SK-N-SH (cell line): ENCODE data around the gene NUDCD3. TPM values are rescaled to one million over a fixed set of nuclear protein-coding genes. Genes with fewer than 3 reads are reported as not detected.

Experiments
- CTCF ChIA-PET: fragments of 300-600, 350-600 bp; formaldehyde crosslinking; extraction: SDS; loops from one replicate; lab custom pipeline; 2021; lab: Yijun Ruan, JAX
- POLR2A ChIA-PET: fragments of 350-600 bp; sonication (Branson Sonifier 250); formaldehyde crosslinking; extraction: SDS; loops from one replicate; lab custom pipeline; 2020; ENCODE audit warnings: antibody characterized with exemption, inconsistent platforms; lab: Yijun Ruan, JAX
- DNase-seq: peaks from one replicate; pipeline ENCODE4 v3.0.0; 2012
- H2AFZ ChIP-seq: fragments of 200-600 bp; sonication (generic); 2 replicates; pipeline ENCODE4 v1.8.1; 2016; ENCODE audit warnings: antibody characterized with exemption, mild to moderate bottlenecking, low read depth
- H3F3A ChIP-seq: fragments of 200-600 bp; sonication (generic); replicated peaks from 2 replicates; pipeline ENCODE3; 2016; ENCODE audit warnings: antibody characterized with exemption, mild to moderate bottlenecking; ENCODE audit not compliant: insufficient read depth
- H3K27ac ChIP-seq, 2 experiments: fragments of 200-500 bp in 1 of 2; fragments of 200-600 bp in 1 of 2; sonication (Bioruptor generic) in 1 of 2; sonication (generic), shearing (Covaris generic) in 1 of 2; 2 replicates each; pipeline versions ENCODE4 v1.5.1 to v1.6.1; 2014 to 2016; ENCODE audit warnings: low read depth in 2 of 2, inconsistent platforms in 1 of 2, low read length in 1 of 2, mild to moderate bottlenecking in 1 of 2, mixed read lengths in 1 of 2
- H3K27me3 ChIP-seq: fragments of 200-600 bp; sonication (generic), shearing (Covaris generic); 2 replicates; pipeline ENCODE4 v1.6.1; 2016; ENCODE audit warnings: mixed run types; ENCODE audit not compliant: insufficient read depth
- H3K36me3 ChIP-seq, 2 experiments: fragments of 200-500 bp in 1 of 2; fragments of 200-600 bp in 1 of 2; sonication (Bioruptor generic) in 1 of 2; sonication (generic) in 1 of 2; replicated peaks in 1 of 2; 2 replicates each; pipeline versions ENCODE3 to v1.5.1; 2014 to 2016; ENCODE audit warnings: low read length in 1 of 2, mild to moderate bottlenecking in 1 of 2; ENCODE audit not compliant: insufficient read depth in 2 of 2, control insufficient read depth in 1 of 2
- H3K4me1 ChIP-seq, 2 experiments: fragments of 200-500 bp in 1 of 2; fragments of 200-600 bp in 1 of 2; sonication (Bioruptor generic) in 1 of 2; sonication (generic), shearing (Covaris generic) in 1 of 2; 2 replicates each; pipeline versions ENCODE4 v1.5.1 to v1.6.1; 2014 to 2016; ENCODE audit warnings: low read depth in 1 of 2, low read length in 1 of 2, mixed run types in 1 of 2; ENCODE audit not compliant: insufficient read depth in 2 of 2, control insufficient read depth in 1 of 2
- H3K4me2 ChIP-seq: fragments of 200-600 bp; sonication (generic), shearing (Covaris generic); 2 replicates; pipeline ENCODE4 v1.6.1; 2017; ENCODE audit warnings: mixed run types
- H3K4me3 ChIP-seq, 2 experiments: fragments of 200-500 bp in 1 of 2; fragments of 200-600 bp in 1 of 2; sonication (Bioruptor generic) in 1 of 2; sonication (generic), shearing (Covaris generic) in 1 of 2; 2 replicates each; pipeline versions ENCODE4 v1.5.1 to v1.8.1; 2014 to 2016; ENCODE audit warnings: low read depth in 2 of 2, inconsistent platforms in 1 of 2, low read length in 1 of 2, mild to moderate bottlenecking in 1 of 2, mixed read lengths in 1 of 2, moderate library complexity in 1 of 2
- H3K79me2 ChIP-seq: fragments of 200-600 bp; sonication (generic); 2 replicates; pipeline ENCODE4 v1.8.1; 2017; ENCODE audit warnings: mild to moderate bottlenecking; ENCODE audit not compliant: insufficient read depth
- H3K9ac ChIP-seq: fragments of 200-600 bp; sonication (generic); 2 replicates; pipeline ENCODE4 v1.6.1; 2017; ENCODE audit warnings: mixed run types
- H3K9me2 ChIP-seq: fragments of 200-600 bp; sonication (generic); 2 replicates; pipeline ENCODE4 v1.6.1; 2017; ENCODE audit warnings: mixed run types
- H3K9me3 ChIP-seq: fragments of 200-600 bp; sonication (generic); 2 replicates; pipeline ENCODE4 v1.6.1; 2017; ENCODE audit warnings: mixed run types, mild to moderate bottlenecking, moderate library complexity
- H4K20me1 ChIP-seq: fragments of 200-600 bp; sonication (generic); 2 replicates; pipeline ENCODE4 v1.6.1; 2017; ENCODE audit warnings: mild to moderate bottlenecking, mixed run types; ENCODE audit not compliant: insufficient read depth
- EP300 ChIP-seq, 2 experiments: IDR thresholded peaks; 2 replicates each; pipeline versions ENCODE4 v1.4.0 to v1.6.1; 2012; ENCODE audit warnings: borderline replicate concordance in 1 of 2, low read depth in 1 of 2, low read length in 1 of 2
- EZH2phosphoT487 ChIP-seq: fragments of 200-600 bp; sonication (generic); IDR thresholded peaks from 2 replicates; pipeline ENCODE4 v1.6.1; 2017; ENCODE audit warnings: low read depth, mixed run types, mild to moderate bottlenecking, antibody characterized with exemption, moderate library complexity, borderline replicate concordance
- GATA2 ChIP-seq: sonication (generic); formaldehyde crosslinking; IDR thresholded peaks from 2 replicates; pipeline ENCODE4 v1.5.0; 2020; ENCODE audit warnings: mild to moderate bottlenecking, missing genetic modification reagents
- MEF2A ChIP-seq: IDR thresholded peaks from 2 replicates; pipeline ENCODE4 v1.4.0; 2012; ENCODE audit warnings: low read depth, borderline replicate concordance
- NFIC ChIP-seq: IDR thresholded peaks from 2 replicates; pipeline ENCODE4 v1.4.0; 2012; ENCODE audit warnings: borderline replicate concordance
- RFX5 ChIP-seq: IDR thresholded peaks from 2 replicates; pipeline ENCODE4 v1.6.1; 2012; ENCODE audit warnings: mild to moderate bottlenecking, improper control_type of control experiment, low read length
- RXRA ChIP-seq: IDR thresholded peaks from 2 replicates; pipeline ENCODE4 v1.4.0; 2012; ENCODE audit warnings: low read depth, mild to moderate bottlenecking, borderline replicate concordance
- TCF12 ChIP-seq: IDR thresholded peaks from 2 replicates; pipeline ENCODE4 v1.4.0; 2012
- WGBS: methylation state at CpG from one replicate; pipeline ENCODE4 v1.1.6; 2017; ENCODE audit warnings: low lambda C conversion rate; 5-methylcytosine and 5-hydroxymethylcytosine counted together
- polyA plus RNA-seq, 3 experiments: library from polyadenylated mRNA; depleted of rRNA; stranded (reverse); fragments of >200 nt; gene quantifications; 2 replicates each; pipeline ENCODE4 v1.2.3, GENCODE V29; 2012
- TF ChIP-seq, protein P1 (sequence below): fragments of 200-600 bp; sonication (generic); IDR thresholded peaks from 2 replicates; pipeline ENCODE4 v1.6.1; 2017; ENCODE audit warnings: antibody characterized with exemption, mild to moderate bottlenecking, moderate library complexity
- TF ChIP-seq, protein P2 (sequence below): IDR thresholded peaks from 2 replicates; pipeline ENCODE4 v1.4.0; 2012; ENCODE audit warnings: low read depth, borderline replicate concordance
- TF ChIP-seq, protein P3 (sequence below): fragments of 150-350 bp; IDR thresholded peaks from 2 replicates; pipeline ENCODE4 v1.6.1; 2016; ENCODE audit warnings: mild to moderate bottlenecking, low read depth, low read length

The NUDCD3 gene
- polyA plus RNA-seq, 1 of the 3 experiments (the other 2 are of a cell fraction) = 66.0 TPM

DNA sequence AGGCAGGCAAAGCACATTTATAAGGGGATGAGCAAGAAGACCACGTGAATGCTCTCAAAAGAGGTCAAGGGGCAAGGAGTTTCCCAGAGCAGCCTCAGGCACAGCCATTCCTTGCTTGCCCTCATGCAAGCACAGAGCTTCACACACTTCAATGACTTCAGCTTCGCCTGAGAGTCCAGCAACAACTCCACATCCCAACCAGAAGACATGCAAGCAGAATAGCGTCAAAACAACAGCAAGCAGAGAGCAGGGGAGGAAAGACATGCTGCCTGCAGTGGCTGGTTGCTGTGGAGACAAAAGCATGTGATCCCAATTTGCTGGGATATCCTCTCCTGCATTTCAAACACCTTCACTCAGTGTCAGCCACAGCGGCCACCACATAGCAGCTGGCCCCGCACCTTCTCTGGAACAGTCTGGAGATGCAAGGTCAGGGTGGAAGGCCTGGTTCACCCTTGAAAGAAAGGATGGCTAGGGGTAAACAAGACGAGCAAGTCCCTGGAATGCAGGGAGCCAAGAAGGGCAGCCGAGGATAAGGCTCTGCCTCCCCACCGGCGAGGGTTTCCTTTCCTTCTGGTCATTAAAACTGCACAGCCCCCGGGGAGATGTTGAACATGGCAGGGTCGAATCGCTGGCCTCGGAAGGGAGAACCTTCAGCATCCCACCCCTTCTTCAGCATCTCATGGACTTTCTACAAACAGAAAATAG lies 104.9 kb downstream of the NUDCD3 start:
- Histone ChIP-seq H3K9me2 (no peaks in the 10 kb centered on the region), H2AFZ (no peak overlapping the region), H3K9ac (no peak overlapping the region), H3F3A (no peaks in the 10 kb centered on the region), H4K20me1 (0 out of 2 replicates have a peak, but pooled peaks cover 8% of the 10 kb centered on the region), H3K27ac (no peak overlapping the region), H3K79me2 (no peaks in the 10 kb centered on the region), H3K4me3 (no peak overlapping the region), H3K27me3 (no peaks in the 10 kb centered on the region), H3K9me3 (no peaks in the 10 kb centered on the region), H3K4me2 (no peak overlapping the region), H3K36me3 (peaks cover 11 to 76% of the 10 kb centered on the region in 2 experiments), H3K4me1 (peaks cover 0 to 13% of the 10 kb centered on the region in 2 experiments; a peak in 2 of 4 replicates)
- WGBS = 85% methylated on average over 11 of the region's 13 CpGs
- TF ChIP-seq, protein P1, sequence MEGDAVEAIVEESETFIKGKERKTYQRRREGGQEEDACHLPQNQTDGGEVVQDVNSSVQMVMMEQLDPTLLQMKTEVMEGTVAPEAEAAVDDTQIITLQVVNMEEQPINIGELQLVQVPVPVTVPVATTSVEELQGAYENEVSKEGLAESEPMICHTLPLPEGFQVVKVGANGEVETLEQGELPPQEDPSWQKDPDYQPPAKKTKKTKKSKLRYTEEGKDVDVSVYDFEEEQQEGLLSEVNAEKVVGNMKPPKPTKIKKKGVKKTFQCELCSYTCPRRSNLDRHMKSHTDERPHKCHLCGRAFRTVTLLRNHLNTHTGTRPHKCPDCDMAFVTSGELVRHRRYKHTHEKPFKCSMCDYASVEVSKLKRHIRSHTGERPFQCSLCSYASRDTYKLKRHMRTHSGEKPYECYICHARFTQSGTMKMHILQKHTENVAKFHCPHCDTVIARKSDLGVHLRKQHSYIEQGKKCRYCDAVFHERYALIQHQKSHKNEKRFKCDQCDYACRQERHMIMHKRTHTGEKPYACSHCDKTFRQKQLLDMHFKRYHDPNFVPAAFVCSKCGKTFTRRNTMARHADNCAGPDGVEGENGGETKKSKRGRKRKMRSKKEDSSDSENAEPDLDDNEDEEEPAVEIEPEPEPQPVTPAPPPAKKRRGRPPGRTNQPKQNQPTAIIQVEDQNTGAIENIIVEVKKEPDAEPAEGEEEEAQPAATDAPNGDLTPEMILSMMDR = no peak
- no peak for TF ChIP-seq RFX5
- no peak for TF ChIP-seq GATA2 (CRISPR knock-in tag)
- TF ChIP-seq NFIC = no peak
- TF ChIP-seq, protein P2, sequence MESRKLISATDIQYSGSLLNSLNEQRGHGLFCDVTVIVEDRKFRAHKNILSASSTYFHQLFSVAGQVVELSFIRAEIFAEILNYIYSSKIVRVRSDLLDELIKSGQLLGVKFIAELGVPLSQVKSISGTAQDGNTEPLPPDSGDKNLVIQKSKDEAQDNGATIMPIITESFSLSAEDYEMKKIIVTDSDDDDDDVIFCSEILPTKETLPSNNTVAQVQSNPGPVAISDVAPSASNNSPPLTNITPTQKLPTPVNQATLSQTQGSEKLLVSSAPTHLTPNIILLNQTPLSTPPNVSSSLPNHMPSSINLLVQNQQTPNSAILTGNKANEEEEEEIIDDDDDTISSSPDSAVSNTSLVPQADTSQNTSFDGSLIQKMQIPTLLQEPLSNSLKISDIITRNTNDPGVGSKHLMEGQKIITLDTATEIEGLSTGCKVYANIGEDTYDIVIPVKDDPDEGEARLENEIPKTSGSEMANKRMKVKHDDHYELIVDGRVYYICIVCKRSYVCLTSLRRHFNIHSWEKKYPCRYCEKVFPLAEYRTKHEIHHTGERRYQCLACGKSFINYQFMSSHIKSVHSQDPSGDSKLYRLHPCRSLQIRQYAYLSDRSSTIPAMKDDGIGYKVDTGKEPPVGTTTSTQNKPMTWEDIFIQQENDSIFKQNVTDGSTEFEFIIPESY = no peak
- TF ChIP-seq, protein P3, sequence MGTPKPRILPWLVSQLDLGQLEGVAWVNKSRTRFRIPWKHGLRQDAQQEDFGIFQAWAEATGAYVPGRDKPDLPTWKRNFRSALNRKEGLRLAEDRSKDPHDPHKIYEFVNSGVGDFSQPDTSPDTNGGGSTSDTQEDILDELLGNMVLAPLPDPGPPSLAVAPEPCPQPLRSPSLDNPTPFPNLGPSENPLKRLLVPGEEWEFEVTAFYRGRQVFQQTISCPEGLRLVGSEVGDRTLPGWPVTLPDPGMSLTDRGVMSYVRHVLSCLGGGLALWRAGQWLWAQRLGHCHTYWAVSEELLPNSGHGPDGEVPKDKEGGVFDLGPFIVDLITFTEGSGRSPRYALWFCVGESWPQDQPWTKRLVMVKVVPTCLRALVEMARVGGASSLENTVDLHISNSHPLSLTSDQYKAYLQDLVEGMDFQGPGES = no peak
- ChIA-PET POLR2A (no interaction called here), CTCF (no interaction called here)
- no peak for DNase-seq

DNA sequence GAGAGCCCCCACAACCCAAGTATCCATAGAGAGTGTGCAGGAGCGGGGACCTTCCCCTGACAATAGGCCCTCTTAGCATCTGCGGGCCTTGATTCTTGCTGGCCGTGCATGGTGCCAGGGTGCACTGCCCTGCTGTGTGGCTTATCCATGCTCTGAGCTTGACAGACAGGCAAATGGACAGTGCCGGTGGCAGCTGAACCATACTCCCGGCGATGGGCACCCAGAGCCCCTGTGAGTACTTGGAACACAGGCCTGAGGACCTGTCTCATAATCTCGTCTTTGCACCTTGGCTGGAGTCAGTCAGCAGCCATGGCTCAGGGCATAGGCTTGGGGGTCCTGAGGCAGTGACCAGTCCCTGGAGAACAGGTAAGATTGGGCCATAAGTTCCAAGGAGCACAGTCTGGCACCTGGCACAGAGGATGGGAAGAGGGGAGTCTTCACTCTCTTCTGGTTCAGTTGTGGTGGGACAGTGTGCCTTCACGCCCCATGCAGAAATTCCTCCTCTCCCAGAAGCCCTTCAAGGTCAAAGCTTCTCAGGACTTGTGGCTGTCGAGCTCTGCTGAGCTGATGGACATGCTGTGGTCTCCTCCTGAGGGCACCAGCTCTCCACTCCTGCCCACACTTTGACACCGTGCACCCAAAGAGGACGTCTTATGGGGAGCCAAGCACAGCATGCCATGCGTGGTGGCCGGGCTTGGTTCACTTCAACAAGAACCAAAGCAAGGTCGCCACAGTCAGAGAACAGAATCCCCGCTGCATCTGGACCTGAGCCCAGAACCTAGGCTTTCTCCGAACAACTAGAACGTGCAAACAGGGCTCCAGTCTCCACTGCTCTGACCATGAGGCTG lies 105.6 kb downstream of the NUDCD3 start:
- Histone ChIP-seq H3F3A (no peaks in the 10 kb centered on the region), H3K27me3 (no peaks in the 10 kb centered on the region), H3K9me3 (no peaks in the 10 kb centered on the region), H3K79me2 (no peaks in the 10 kb centered on the region), H4K20me1 (0 out of 2 replicates have a peak, but pooled peaks cover 8% of the 10 kb centered on the region), H3K9me2 (no peaks in the 10 kb centered on the region), H3K27ac (peak overlapping the region in 1 of 2 experiments; percentile 52; a peak in 1 of 4 replicates), H3K4me2 (no peak overlapping the region), H3K4me3 (no peak overlapping the region), H3K4me1 (peaks cover 0 to 13% of the 10 kb centered on the region in 2 experiments; a peak in 2 of 4 replicates), H2AFZ (no peak overlapping the region), H3K9ac (no peak overlapping the region), H3K36me3 (peaks cover 11 to 73% of the 10 kb centered on the region in 2 experiments)
- CTCF ChIA-PET = no interaction called here
- POLR2A ChIA-PET = no interaction called here
- no peak for DNase-seq
- 87% methylated on average over 13 of the region's 17 CpGs for WGBS
- TF ChIP-seq, protein P3 = no peak
- TF ChIP-seq EP300 (IDR thresholded peaks at IDR 0.05; ENCODE audit: borderline replicate concordance in 1 of 2, low read depth in 1 of 2, low read length in 1 of 2) = no peak
- TF ChIP-seq RXRA = no peak
- no peak for TF ChIP-seq MEF2A
- TF ChIP-seq EZH2phosphoT487 = no peak
- TF ChIP-seq TCF12 = no peak
- TF ChIP-seq, protein P1 = no peak
- TF ChIP-seq, protein P2 = no peak
